Uterus (tissue), 4 donors: ENCODE measurements around the gene FSD1. TPM values are rescaled to one million over a fixed set of nuclear protein-coding genes. Genes with fewer than 3 reads are reported as not detected.
"Not testable (repeated sequence)": the region's sequence is repeated elsewhere in the genome, so short reads cannot be mapped to it uniquely, and the experiment has no call there.

Source experiments
- DNase-seq, 2 donors: peaks; one replicate each; pipeline ENCODE4 v3.0.0-alpha.2; 2019 to 2020
- H3K27ac ChIP-seq, 2 donors: fragments of 200-600 bp; sonication (generic); 1 replicate in 1 of 2; 2 replicates in 1 of 2; pipeline ENCODE4 v1.5.1; 2016 to 2018
- H3K27me3 ChIP-seq, 2 donors: fragments of 200-600 bp; sonication (generic); one replicate each; pipeline ENCODE4 v1.5.1; 2018 to 2019; ENCODE audit warnings: control low read depth in 1 of 2
- H3K36me3 ChIP-seq, 2 donors: fragments of 200-600 bp; sonication (generic); one replicate each; pipeline ENCODE4 v1.5.1; 2019; ENCODE audit warnings: control low read depth in 1 of 2
- H3K4me1 ChIP-seq, 2 donors: fragments of 200-600 bp; sonication (generic); one replicate each; pipeline ENCODE4 v1.5.1; 2018 to 2019; ENCODE audit warnings: control low read depth in 1 of 2
- H3K4me3 ChIP-seq, 2 donors: fragments of 200-600 bp; sonication (generic); 1 replicate in 1 of 2; 2 replicates in 1 of 2; pipeline ENCODE4 v1.5.1; 2018 to 2019; ENCODE audit warnings: mild to moderate bottlenecking in 1 of 2
- H3K9me3 ChIP-seq, 2 donors: fragments of 200-600 bp; sonication (generic); one replicate each; pipeline ENCODE4 v1.5.1; 2019; ENCODE audit warnings: control low read depth in 1 of 2
- POLR2A ChIP-seq, 2 donors: fragments of 450-650 bp; IDR thresholded peaks; one replicate each; pipeline ENCODE4 v1.6.1; 2016; ENCODE audit warnings: antibody characterized with exemption in 2 of 2, mild to moderate bottlenecking in 1 of 2, moderate library complexity in 1 of 2
- intact Hi-C: fragments of 100-400 bp; cut with DNase I; formaldehyde crosslinking; loops from one replicate; pipeline ENCODE4 v1.15.1; 2023; ENCODE audit warnings: low total_unique reads
- total RNA-seq, 4 donors: library from RNA; depleted of rRNA in 3 of 4; stranded (reverse); fragments of >200 nt in 3 of 4; gene quantifications; one replicate each; pipeline versions ENCODE4 v1.1.0 to v1.2.4, GENCODE V29; 2014 to 2023
- TF ChIP-seq, protein P1 (sequence below), 4 experiments: fragments of 200-600 bp in 2 of 4; fragments of 450-650 bp in 2 of 4; sonication (generic) in 2 of 4; IDR thresholded peaks; one replicate each; pipeline ENCODE4 v1.5.1; 2016 to 2019; ENCODE audit warnings: antibody characterized with exemption in 4 of 4, mild to moderate bottlenecking in 2 of 4, moderate library complexity in 1 of 4
- donor health status: DM: yes; HTN: yes; CAD: no.

The FSD1 gene
- total RNA-seq, 4 donors from 2014 or later, result 3.1 TPM; not detected in 3

DNA sequence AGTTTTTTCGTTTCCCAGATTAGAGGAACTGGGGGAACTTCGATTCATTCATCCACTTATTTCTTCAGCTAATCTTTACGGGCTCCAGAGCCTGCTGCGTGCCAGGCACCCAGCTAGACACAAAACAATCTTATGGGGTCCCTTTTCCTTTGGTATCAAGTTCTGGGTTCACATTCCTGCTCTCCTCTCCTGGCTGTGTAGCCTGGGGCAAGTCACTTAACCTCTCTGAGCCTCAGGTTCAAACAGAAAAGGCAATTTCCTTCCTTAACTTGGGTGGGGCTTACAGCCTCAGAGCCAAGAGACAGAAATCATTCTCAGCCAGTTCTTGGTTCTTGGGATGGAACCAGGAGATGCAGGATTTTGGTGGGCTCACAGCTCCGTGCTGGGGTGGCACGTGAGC lies 19.4 kb upstream of the FSD1 start:
- H3K4me3 ChIP-seq, result no peak overlapping the region
- H3K4me1 ChIP-seq, result no peaks in the 10 kb centered on the region
- no peaks in the 10 kb centered on the region for H3K9me3 ChIP-seq
- intact Hi-C loops, result no loop called here
- TF ChIP-seq, protein P1, sequence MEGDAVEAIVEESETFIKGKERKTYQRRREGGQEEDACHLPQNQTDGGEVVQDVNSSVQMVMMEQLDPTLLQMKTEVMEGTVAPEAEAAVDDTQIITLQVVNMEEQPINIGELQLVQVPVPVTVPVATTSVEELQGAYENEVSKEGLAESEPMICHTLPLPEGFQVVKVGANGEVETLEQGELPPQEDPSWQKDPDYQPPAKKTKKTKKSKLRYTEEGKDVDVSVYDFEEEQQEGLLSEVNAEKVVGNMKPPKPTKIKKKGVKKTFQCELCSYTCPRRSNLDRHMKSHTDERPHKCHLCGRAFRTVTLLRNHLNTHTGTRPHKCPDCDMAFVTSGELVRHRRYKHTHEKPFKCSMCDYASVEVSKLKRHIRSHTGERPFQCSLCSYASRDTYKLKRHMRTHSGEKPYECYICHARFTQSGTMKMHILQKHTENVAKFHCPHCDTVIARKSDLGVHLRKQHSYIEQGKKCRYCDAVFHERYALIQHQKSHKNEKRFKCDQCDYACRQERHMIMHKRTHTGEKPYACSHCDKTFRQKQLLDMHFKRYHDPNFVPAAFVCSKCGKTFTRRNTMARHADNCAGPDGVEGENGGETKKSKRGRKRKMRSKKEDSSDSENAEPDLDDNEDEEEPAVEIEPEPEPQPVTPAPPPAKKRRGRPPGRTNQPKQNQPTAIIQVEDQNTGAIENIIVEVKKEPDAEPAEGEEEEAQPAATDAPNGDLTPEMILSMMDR (IDR thresholded peaks at IDR 0.05), result no peak
- TF ChIP-seq POLR2A (IDR thresholded peaks at IDR 0.05), result no peak
- no peaks in the 10 kb centered on the region for H3K36me3 ChIP-seq
- no peak overlapping the region for H3K27ac ChIP-seq
- peaks cover 3 to 27% of the 10 kb centered on the region in 2 donors for H3K27me3 ChIP-seq
- DNase-seq, result no peak

DNA sequence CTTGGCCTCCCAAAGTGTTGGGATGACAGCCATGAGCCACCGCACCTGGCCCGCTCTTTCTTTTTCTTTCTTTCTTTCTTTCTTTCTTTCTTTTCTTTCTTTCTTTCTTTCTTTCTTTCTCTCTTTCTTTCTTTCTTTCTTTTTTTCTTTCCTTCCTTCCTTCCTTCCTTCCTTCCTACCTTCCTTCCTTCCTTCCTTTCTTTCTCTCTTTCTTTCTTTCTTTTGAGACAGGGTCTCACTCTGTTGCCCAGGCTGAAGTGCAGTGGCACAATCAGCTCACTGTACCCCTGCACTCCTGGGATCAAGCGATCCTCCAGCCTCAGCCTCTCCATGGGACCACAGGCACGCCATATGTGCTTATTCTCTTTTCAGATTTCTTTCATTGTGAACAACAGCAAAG lies 18.3 kb upstream of the FSD1 start:
- H3K36me3 ChIP-seq, DNase-seq, H3K27ac ChIP-seq, H3K4me3 ChIP-seq, intact Hi-C loops, H3K4me1 ChIP-seq, H3K9me3 ChIP-seq: not testable (repeated sequence)
- H3K27me3 ChIP-seq, result peaks cover 0 to 15% of the 10 kb centered on the region in 2 donors

DNA sequence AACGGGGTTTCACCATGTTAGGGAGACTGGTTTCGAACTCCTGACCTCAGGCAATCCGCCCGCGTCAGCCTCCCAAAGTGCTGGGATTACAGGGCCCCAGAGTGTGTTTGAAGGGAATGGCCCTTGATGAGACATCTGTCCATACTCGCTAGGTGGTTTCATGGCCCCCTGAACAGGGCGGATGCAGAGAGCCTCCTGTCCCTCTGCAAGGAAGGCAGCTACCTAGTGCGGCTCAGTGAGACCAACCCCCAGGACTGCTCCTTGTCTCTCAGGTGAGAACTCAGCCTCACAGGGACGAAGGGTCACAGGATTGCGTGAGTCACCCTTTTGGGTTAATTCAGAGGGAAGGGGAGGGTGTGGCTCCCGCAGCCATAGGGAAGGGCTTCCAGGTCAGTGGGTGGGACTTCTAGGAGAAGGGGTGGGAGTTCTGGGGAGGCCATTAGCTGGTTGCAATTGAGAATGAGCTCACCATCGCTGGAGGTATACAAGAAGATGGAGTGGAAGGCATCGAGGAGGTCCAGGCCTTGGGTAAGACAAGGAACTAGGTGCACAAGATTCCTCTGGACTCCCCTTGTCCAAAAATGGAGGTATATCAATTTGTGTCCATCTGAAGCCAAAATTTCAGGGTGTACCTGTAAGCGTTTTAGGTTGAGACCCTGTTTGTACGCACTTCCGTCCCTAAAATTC lies 16.2 kb upstream of the FSD1 start:
- Histone ChIP-seq H3K27me3 (peaks cover 0 to 9% of the 10 kb centered on the region in 2 donors), H3K27ac (no peak overlapping the region), H3K4me3 (no peak overlapping the region), H3K4me1 (no peaks in the 10 kb centered on the region), H3K9me3 (no peaks in the 10 kb centered on the region), H3K36me3 (no peaks in the 10 kb centered on the region)
- intact Hi-C loops, result no loop called here
- no peak for TF ChIP-seq POLR2A (IDR thresholded peaks at IDR 0.05)
- TF ChIP-seq, protein P1 (IDR thresholded peaks at IDR 0.05), result no peak
- no peak for DNase-seq

DNA sequence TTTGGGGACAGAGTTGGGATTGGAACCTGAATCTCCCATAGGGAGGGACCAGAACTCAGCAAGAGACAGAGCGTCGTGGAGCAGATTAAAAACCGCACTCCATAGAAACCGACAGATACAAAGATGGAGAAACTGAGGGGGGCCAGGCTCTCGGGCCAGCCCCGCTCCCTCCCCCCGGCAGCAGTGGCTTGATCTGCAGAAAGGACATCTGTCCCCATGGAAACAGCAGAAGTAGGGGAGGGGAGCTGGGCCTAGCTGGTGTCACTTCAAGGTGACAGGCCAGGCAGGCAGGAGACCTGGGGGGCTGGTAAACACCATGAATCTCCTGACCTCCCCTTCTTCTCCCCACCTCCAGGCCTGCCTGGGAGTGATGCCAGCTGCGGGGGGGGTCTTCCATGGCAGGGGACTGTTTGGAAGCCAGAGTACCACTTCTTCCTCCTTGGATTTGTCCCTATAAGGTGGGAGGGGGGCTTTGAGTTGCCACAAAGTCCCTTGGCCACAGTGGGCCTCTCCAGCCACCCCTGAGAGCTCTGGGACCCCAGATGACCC lies 13.1 kb upstream of the FSD1 start:
- H3K4me1 ChIP-seq, result no peaks in the 10 kb centered on the region
- no peak overlapping the region for H3K27ac ChIP-seq
- DNase-seq, result no peak
- intact Hi-C loops, result no loop called here
- H3K27me3 ChIP-seq, result no peaks in the 10 kb centered on the region
- TF ChIP-seq POLR2A (IDR thresholded peaks at IDR 0.05), result no peak
- TF ChIP-seq, protein P1 (IDR thresholded peaks at IDR 0.05), result no peak
- H3K36me3 ChIP-seq, result no peaks in the 10 kb centered on the region
- no peak overlapping the region for H3K4me3 ChIP-seq
- no peaks in the 10 kb centered on the region for H3K9me3 ChIP-seq

DNA sequence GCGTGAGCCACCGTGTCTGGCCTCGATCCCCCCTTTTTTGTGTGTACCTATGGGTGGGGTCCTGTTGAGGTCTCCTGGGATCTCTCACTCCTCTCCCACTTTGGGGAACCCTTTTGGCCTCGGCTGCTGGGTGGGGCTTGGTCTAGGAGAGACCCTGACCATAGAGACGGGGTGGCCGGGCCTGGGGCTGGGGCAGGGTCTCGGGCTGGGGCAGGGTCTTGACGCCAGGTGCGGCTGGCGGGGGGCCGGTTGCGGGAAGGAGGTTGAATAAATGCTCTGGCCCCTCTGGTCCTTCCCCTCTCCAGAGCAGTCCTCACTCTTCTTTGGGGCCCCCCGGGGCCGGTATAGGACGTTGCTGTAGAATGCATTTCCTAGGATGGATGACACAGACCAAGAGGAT lies 11.9 kb upstream of the FSD1 start:
- no peaks in the 10 kb centered on the region for H3K36me3 ChIP-seq
- H3K27ac ChIP-seq, result no peak overlapping the region
- H3K9me3 ChIP-seq, result no peaks in the 10 kb centered on the region
- no peak overlapping the region for H3K4me3 ChIP-seq
- no peaks in the 10 kb centered on the region for H3K27me3 ChIP-seq
- DNase-seq, result no peak
- no peaks in the 10 kb centered on the region for H3K4me1 ChIP-seq
- intact Hi-C loops, result no loop called here
- TF ChIP-seq, protein P1 (IDR thresholded peaks at IDR 0.05), result no peak
- TF ChIP-seq POLR2A (IDR thresholded peaks at IDR 0.05), result no peak
